HepG2 (cell line): ENCODE results near the gene MYO1C. TPM values are rescaled to one million over a fixed set of nuclear protein-coding genes. Genes with fewer than 3 reads are reported as not detected.

Experiments used
- ARID4A ChIP-seq: sonication (generic); formaldehyde crosslinking; IDR thresholded peaks from 2 replicates; pipeline ENCODE4 v1.5.0; 2020; ENCODE audit warnings: mild to moderate bottlenecking, missing genetic modification reagents, borderline replicate concordance
- HMG20A ChIP-seq: IDR thresholded peaks from 2 replicates; pipeline ENCODE4 v1.6.1; 2016; ENCODE audit warnings: borderline replicate concordance
- KLF6 ChIP-seq: IDR thresholded peaks from 2 replicates; pipeline ENCODE4 v1.8.0; 2016; ENCODE audit warnings: missing biosample characterization, missing genetic modification reagents
- MEIS2 ChIP-seq: sonication (generic); formaldehyde crosslinking; IDR thresholded peaks from 2 replicates; pipeline ENCODE4 v1.9.0; 2021; ENCODE audit warnings: mild to moderate bottlenecking, missing genetic modification reagents
- MTA3 ChIP-seq: sonication (generic); formaldehyde crosslinking; IDR thresholded peaks from 2 replicates; pipeline ENCODE4 v1.4.0; 2020; ENCODE audit warnings: missing genetic modification reagents
- MYC ChIP-seq: sonication (generic); formaldehyde crosslinking; IDR thresholded peaks from 2 replicates; pipeline ENCODE4 v1.9.0; 2021; ENCODE audit warnings: missing genetic modification reagents, borderline replicate concordance
- NAIF1 ChIP-seq: sonication (generic); formaldehyde crosslinking; IDR thresholded peaks from 2 replicates; pipeline ENCODE4 v1.5.0; 2020; ENCODE audit warnings: mild to moderate bottlenecking, missing genetic modification reagents, borderline replicate concordance
- NR2F2 ChIP-seq: IDR thresholded peaks from 2 replicates; pipeline ENCODE4 v1.6.1; 2012; ENCODE audit warnings: low read depth, inconsistent platforms, borderline replicate concordance
- POLR2AphosphoS5 ChIP-seq: IDR thresholded peaks from 2 replicates; pipeline ENCODE4 v1.6.1; 2012; ENCODE audit warnings: low read depth, low read length
- PREB ChIP-seq: sonication (generic); formaldehyde crosslinking; IDR thresholded peaks from 2 replicates; pipeline ENCODE4 v1.4.0; 2020; ENCODE audit warnings: missing genetic modification reagents
- RAD21 ChIP-seq: fragments of 450-650 bp; formaldehyde crosslinking; IDR thresholded peaks from 2 replicates; pipeline ENCODE4 v1.5.0; 2020; ENCODE audit warnings: mild to moderate bottlenecking
- SETDB1 ChIP-seq: sonication (generic); formaldehyde crosslinking; IDR thresholded peaks from 2 replicates; pipeline ENCODE4 v1.5.1; 2020; ENCODE audit warnings: missing genetic modification reagents, mild to moderate bottlenecking, borderline replicate concordance
- SIN3B ChIP-seq: fragments of 150-350 bp; IDR thresholded peaks from 2 replicates; pipeline ENCODE4 v1.6.1; 2014; ENCODE audit warnings: low read length
- TFE3 ChIP-seq: IDR thresholded peaks from 2 replicates; pipeline ENCODE4 v1.6.1; 2016
- TOE1 ChIP-seq: sonication (generic); formaldehyde crosslinking; IDR thresholded peaks from 2 replicates; pipeline ENCODE4 v1.4.0; 2020; ENCODE audit warnings: mild to moderate bottlenecking, missing genetic modification reagents
- ZBTB44 ChIP-seq: sonication (generic); formaldehyde crosslinking; IDR thresholded peaks from 2 replicates; pipeline ENCODE4 v1.4.0; 2020; ENCODE audit warnings: missing genetic modification reagents
- ZNF12 ChIP-seq: sonication (generic); formaldehyde crosslinking; IDR thresholded peaks from 2 replicates; pipeline ENCODE4 v1.5.0; 2020; ENCODE audit warnings: missing genetic modification reagents
- ZNF639 ChIP-seq: conservative IDR thresholded peaks from 2 replicates; pipeline ENCODE4 v1.6.1; 2018; ENCODE audit warnings: missing genetic modification reagents
- ZSCAN22 ChIP-seq: sonication (generic); formaldehyde crosslinking; IDR thresholded peaks from 2 replicates; pipeline ENCODE4 v1.4.0; 2020; ENCODE audit warnings: mild to moderate bottlenecking, missing genetic modification reagents
- polyA plus RNA-seq, 8 experiments: library from polyadenylated mRNA; depleted of rRNA in 3 of 8; stranded (reverse) in 7 of 8; unstranded in 1 of 8; fragments of >200 nt; fragmentation: Illumina TruSeq in 4 of 8; extraction: Trizol in 4 of 8; gene quantifications; 2 replicates each; pipeline versions ENCODE4 v1.2.1 to v1.2.3, GENCODE V29; 2011 to 2016; ENCODE audit warnings: low read depth in 4 of 8, missing spikeins in 1 of 8, mixed read lengths in 1 of 8; ENCODE audit not compliant: insufficient read depth in 1 of 8
- total RNA-seq, 5 experiments: library from RNA; depleted of rRNA; stranded (reverse); fragments of >200 nt; fragmentation: Illumina TruSeq; extraction: Trizol; gene quantifications; 2 replicates each; pipeline ENCODE4 v1.2.3, GENCODE V29; 2016; ENCODE audit warnings: low read depth in 1 of 5

Gene MYO1C
- total and polyA plus RNA-seq, 2 of the 13 experiments (the other 11 are each of a cell fraction or from before 2014, with no cell fraction given): 22.7 to 40.8 TPM

- TF ChIP-seq SETDB1 (CRISPR knock-in tag) (no peak), PREB (no peak), TFE3 (CRISPR knock-in tag) (peak; percentile 53; the same call in 1 of the 2 replicates), SIN3B (no peak), POLR2AphosphoS5 (0 out of 2 replicates have a peak, but pooled peaks have one; percentile 8), NR2F2 (0 out of 2 replicates have a peak, but pooled peaks have one; percentile 36), RAD21 (CRISPR knock-in tag) (peak; percentile 29; the same call in 1 of the 2 replicates), ZSCAN22 (CRISPR knock-in tag) (no peak), NAIF1 (CRISPR knock-in tag) (no peak), ZBTB44 (CRISPR knock-in tag) (no peak), ARID4A (CRISPR knock-in tag) (peak; percentile 78; the same call in 1 of the 2 replicates), ZNF12 (CRISPR knock-in tag) (no peak), HMG20A (CRISPR knock-in tag) (no peak; the same call in 1 of the 2 replicates), ZNF639 (peak; percentile 95), TOE1 (CRISPR knock-in tag) (no peak), MTA3 (no peak), MYC (CRISPR knock-in tag) (peak; percentile 37), MEIS2 (CRISPR knock-in tag) (0 out of 2 replicates have a peak, but pooled peaks have one; percentile 15), KLF6 (CRISPR knock-in tag) (no peak)
These were observed 4.3 kb downstream of the MYO1C start (continued) for GRCh38 chr17:1487939-1488825.
